Measurements from ENCODE around the gene XRCC5. TPM values are rescaled to one million over a fixed set of nuclear protein-coding genes. Genes with fewer than 3 reads are reported as not detected.

The XRCC5 gene
- total RNA-seq, 6 experiments from 2014 or later = 92.0 to 131 (median 106) TPM

- 36% methylated on average over 5 of the region's 6 CpGs for WGBS (ENCODE audit: insufficient coverage, low coverage, low lambda C conversion rate, missing lambda C conversion rate)
- intact Hi-C loops (cut with DNase I) = no loop called here
- ATAC-seq = no peak
- TF ChIP-seq POLR2A (IDR thresholded peaks at IDR 0.05) (no peak), CTCF (IDR thresholded peaks at IDR 0.05) (no peak)
- Histone ChIP-seq H3K9me3 (no peaks in the 10 kb centered on the region), H3K4me3 (peak overlapping the region; percentile 10 to 93 (median 91)), H3K4me1 (peaks cover 0 to 19% (median 4%) of the 10 kb centered on the region in 4 donors), H3K27ac (peak overlapping the region; percentile 15 to 58 (median 52)), H3K36me3 (peaks cover 0 to 20% (median 4%) of the 10 kb centered on the region in 4 donors), H3K27me3 (no peaks in the 10 kb centered on the region)
- DNase-seq = no peak
These were observed 710 bp upstream of the XRCC5 start for GRCh38 chr2:216108310-216108966.

- DNase-seq = no peak
- 0% methylated on average over 10 of the region's 10 CpGs for WGBS (ENCODE audit: insufficient coverage, low coverage, low lambda C conversion rate, missing lambda C conversion rate)
- peak overlapping the region; percentile 59 to 88 (median 73) for H3K27ac ChIP-seq
- H3K4me1 ChIP-seq = peaks cover 0 to 19% (median 8%) of the 10 kb centered on the region in 4 donors
- ATAC-seq = peak; percentile 34 to 61 (median 50)
- peak overlapping the region; percentile 82 to 93 (median 91) for H3K4me3 ChIP-seq
- intact Hi-C loops (cut with DNase I) = loop anchor here in 1 of 2 donors (10.0 kb wide), 1 partner anchor 295 kb away; no protein-coding TSS in a partner anchor
- H3K9me3 ChIP-seq = no peaks in the 10 kb centered on the region
- no peaks in the 10 kb centered on the region for H3K27me3 ChIP-seq
- H3K36me3 ChIP-seq = peaks cover 0 to 31% (median 7%) of the 10 kb centered on the region in 4 donors
- TF ChIP-seq CTCF (IDR thresholded peaks at IDR 0.05) (peak; percentile 53 to 67 (median 63)), POLR2A (IDR thresholded peaks at IDR 0.05) (no peak)
These were observed 940 bp downstream of the XRCC5 start for GRCh38 chr2:216109962-216110614.

GRCh38 chr2:216110620-216111019 is 1.5 kb downstream of the XRCC5 start:
- Histone ChIP-seq H3K27me3 (no peaks in the 10 kb centered on the region), H3K4me1 (peaks cover 0 to 20% (median 9%) of the 10 kb centered on the region in 4 donors), H3K27ac (peak overlapping the region in 2 of 3 donors; percentile 25 to 73), H3K4me3 (peak overlapping the region in 2 of 3 donors; percentile 91 to 93), H3K36me3 (peaks cover 0 to 31% (median 7%) of the 10 kb centered on the region in 4 donors), H3K9me3 (no peaks in the 10 kb centered on the region)
- intact Hi-C loops (cut with DNase I) = loop anchor here in 1 of 2 donors (10.0 kb wide), 1 partner anchor 294 kb away; no protein-coding TSS in a partner anchor
- TF ChIP-seq CTCF (IDR thresholded peaks at IDR 0.05) (no peak), POLR2A (IDR thresholded peaks at IDR 0.05) (no peak)
- ATAC-seq = no peak
- DNase-seq = no peak
- 4% methylated on average over 1 of the region's 1 CpG for WGBS (ENCODE audit: insufficient coverage, low coverage, low lambda C conversion rate, missing lambda C conversion rate)

GRCh38 chr2:216111122-216111521 is 2.0 kb downstream of the XRCC5 start:
- H3K4me3 ChIP-seq = no peak overlapping the region
- no peaks in the 10 kb centered on the region for H3K27me3 ChIP-seq
- DNase-seq = no peak
- no peaks in the 10 kb centered on the region for H3K9me3 ChIP-seq
- peaks cover 0 to 31% (median 7%) of the 10 kb centered on the region in 4 donors for H3K36me3 ChIP-seq
- H3K4me1 ChIP-seq = peaks cover 0 to 24% (median 9%) of the 10 kb centered on the region in 4 donors
- ATAC-seq = no peak
- WGBS (ENCODE audit: insufficient coverage, low coverage, low lambda C conversion rate, missing lambda C conversion rate) = 45% methylated on average over 7 of the region's 7 CpGs
- H3K27ac ChIP-seq = no peak overlapping the region
- intact Hi-C loops (cut with DNase I) = loop anchor here in 1 of 2 donors (10.0 kb wide), 1 partner anchor 294 kb away; no protein-coding TSS in a partner anchor
- TF ChIP-seq CTCF (IDR thresholded peaks at IDR 0.05) (no peak), POLR2A (IDR thresholded peaks at IDR 0.05) (no peak)
